Stimulated activated CD8-positive, alpha-beta memory T cell treated with anti-CD3 and anti-CD28 coated beads, Interleukin-4, amount 100 ng/mL, for 4 hours (primary cell): ENCODE data around the gene PRSS23.

Source experiments
- DNase-seq, 2 donors: peaks; one replicate each; pipeline ENCODE4 v3.0.0-alpha.2; 2020; ENCODE audit warnings: low read depth in 2 of 2, low spot score in 1 of 2

Gene PRSS23

GRCh38 chr11:86790867-86791849 lies 9.2 kb upstream of the PRSS23 start:
- DNase-seq, result no peak

DNA sequence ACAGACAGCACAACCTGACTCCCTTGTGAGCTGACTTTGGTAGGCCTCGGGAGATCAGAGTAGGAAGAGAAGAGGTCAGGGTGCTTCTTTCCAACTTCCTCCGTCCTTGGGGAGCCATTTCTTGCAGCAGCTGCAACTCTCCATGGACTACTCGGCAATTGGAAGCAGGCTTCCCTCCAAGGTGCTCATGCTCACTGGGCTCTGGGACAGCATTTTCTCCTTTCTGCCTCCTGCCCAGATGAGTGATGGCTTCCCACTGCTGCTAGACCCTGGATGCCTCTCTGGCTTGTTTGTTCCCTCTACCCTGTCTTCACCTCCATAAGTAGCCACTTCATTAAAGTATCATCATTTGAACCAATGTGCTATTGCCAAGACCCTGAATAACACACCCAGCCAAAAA lies 8.2 kb upstream of the PRSS23 start:
- DNase-seq, result no peak

- DNase-seq, result no peak
Observed at GRCh38 chr11:86793307-86793706, 7.0 kb upstream of the PRSS23 start.

DNA sequence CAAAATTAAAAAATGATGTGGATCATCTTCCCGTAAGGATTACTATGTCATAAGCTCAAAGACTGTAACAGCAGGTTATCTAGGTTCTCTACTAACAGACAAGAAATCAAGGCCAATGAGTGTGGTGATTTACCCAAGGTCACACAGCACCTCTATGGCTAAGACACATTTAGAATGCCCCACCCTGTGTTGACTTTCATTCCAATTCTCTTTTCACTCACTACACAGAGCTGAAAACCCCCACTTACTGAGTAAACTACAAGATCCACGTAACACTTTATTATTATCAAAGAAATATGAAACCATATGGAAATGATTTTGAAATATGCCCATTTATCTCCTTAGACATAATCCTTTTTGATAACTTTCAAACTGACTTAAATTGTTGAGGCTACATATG lies 4.8 kb upstream of the PRSS23 start:
- no peak for DNase-seq

DNA sequence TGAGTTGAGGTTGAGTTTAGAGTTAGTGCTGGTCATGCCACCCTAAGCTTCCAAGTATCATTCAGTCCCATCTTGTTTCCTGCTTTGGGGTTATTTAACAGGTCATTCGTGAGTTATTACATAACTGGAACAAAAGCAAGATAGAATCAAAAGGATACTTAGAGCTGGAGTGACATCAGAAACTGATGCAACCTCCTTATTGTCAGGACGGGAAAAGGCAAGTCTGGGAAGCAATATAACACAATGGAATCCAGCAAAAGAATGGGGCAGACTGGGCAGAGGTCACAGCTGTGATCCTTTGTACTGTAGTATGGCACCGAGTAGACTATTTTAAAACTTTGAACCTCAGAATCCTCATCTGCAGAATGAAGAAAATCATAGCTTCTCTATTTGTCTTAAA lies 4.4 kb upstream of the PRSS23 start:
- no peak for DNase-seq

GRCh38 chr11:86797133-86797532 lies 3.2 kb upstream of the PRSS23 start:
- DNase-seq, result no peak

GRCh38 chr11:86798988-86799387 lies 1.4 kb upstream of the PRSS23 start:
- no peak for DNase-seq

- no peak for DNase-seq
Observed at GRCh38 chr11:86799680-86800075, 664 bp upstream of the PRSS23 start.

- DNase-seq, result no peak
Observed at GRCh38 chr11:86800960-86801272, 574 bp downstream of the PRSS23 start.

DNA sequence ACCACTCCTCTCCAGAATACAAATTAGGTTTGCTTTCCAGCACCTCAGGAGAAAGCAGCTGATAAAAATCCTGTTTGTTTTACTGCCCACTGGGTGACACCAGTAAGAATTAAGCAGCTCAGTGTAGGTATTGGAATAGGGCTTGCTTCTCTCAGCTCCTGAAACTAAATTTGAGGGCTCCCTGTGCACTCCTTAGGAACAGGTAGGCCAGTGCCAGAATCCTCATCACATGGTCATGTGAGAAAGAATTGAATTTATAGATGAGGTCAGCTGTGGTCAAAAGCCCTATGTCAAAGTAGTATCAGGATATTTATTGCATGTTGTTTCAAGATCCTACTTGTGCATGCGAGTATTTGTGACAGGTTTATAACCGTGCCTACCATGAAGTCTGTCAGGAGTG lies 1.0 kb downstream of the PRSS23 start:
- no peak for DNase-seq

GRCh38 chr11:86802146-86802545 lies 1.8 kb downstream of the PRSS23 start:
- no peak for DNase-seq

DNA sequence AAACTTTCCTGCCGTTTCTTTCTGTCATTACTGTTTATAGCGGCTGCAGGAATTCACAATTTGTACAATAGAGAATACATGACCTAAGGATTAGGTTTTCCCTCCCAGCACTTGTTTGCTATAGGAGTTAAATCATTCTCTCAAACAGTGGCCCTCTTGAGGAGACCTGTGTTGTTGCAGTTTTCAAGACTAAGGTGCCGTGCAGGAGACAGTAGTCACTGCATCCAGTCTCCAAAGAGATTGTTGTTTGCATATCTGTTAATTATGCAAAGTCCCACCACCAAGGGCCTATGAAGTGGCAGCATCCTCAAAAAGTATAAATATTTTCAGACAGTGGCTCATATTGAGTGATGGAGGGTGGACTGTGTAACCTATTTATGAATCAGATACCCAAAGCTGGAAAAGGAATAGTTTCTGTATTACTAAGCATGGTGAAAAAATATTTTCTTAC lies 2.3 kb downstream of the PRSS23 start:
- no peak for DNase-seq

DNA sequence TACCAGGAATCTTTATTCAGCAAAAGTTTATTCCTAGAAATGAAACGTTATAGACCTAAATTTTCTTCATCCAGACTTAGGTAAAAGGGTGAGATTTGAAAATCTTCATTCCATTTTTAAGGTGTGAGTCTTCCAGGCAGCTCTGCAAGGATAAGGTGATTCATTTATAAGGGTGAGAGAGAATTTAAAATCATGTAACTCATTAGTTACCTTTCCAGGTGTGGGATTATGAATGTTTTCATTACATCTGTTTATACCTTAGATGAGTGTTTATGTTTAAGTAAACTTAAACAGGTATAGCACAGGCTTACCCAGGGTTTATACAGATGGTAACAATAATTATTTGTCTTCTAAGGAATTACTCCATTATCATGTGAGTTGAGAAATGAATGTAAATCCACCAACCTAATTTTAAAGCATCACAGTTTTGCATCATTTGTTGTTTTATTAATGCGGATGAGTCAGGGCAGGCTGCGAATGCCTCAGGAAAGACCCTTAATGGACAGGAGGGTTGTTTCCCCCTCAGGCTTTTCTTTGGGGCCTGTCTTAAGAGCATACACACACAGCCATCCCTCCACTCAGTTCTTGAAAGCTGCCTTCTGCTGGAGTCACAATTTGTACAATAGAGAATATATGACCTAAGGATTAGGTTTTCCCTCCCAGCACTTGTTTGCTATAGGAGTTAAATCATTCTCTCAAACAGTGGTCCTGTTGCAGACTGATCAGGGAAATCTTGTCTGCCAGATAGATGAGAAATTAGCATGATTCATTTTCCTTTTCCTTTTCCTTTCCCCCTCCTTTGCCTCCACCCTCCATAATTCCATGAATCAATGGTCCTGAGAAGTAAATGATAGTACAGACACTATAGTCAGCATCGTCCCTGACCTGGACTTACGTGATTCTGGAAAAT lies 3.0 kb downstream of the PRSS23 start:
- DNase-seq, result no peak

GRCh38 chr11:86804951-86805350 lies 4.6 kb downstream of the PRSS23 start:
- DNase-seq, result no peak

DNA sequence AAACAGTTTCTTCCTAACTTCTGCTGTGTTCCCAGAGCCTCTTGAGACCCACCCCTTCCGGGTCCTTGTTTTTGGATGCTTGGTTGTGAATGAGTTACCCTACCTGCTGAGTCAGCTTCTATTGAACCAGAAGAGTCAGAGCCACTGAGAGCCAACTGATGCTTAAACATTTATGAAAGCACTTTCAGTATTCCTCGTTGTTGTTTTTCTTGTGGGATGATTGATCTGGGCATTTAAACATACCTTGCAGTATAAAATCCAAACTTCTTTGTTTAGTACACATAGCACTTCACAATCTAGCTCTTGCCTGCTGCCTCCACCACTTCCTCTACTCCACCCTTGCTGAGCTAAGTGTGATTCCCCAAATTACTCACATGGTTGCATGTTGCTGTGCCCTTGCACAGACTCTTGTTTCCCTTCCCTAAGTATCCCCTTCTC lies 5.5 kb downstream of the PRSS23 start:
- peak in 1 of 2 donors; percentile 12 for DNase-seq

DNA sequence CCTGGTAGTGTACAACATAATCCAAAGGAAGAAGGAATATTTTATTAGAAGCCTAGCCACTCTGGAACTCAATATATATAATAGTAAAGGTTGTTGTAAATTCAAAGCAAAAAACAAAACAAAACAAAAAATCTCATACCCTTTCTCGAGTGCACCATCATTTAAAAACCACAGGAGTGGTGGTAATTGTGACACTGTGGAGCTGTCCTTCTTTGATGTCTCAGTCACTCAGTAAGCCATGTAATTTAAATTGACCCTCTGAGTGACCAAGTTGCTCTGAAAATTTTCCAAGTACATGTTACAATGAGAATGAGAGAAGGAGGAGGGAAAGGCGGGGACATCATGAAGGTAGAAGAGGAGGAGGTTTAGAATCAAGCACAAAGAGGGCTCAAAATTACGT lies 6.6 kb downstream of the PRSS23 start:
- no peak for DNase-seq

DNA sequence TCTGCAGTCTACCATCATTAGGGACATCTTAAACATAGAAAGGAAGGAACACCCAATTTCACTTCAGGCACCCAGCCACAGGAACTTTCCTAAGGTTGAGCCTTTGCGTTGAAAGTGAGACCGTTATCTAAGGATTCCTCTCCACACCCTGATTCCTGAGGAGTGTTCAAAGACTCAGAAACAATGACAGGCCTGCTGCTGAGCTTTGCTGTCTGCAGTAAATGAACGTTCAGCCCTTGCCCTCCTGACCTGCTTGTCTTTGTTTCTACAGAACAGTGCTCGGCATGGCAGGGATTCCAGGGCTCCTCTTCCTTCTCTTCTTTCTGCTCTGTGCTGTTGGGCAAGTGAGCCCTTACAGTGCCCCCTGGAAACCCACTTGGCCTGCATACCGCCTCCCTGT lies 7.0 kb downstream of the PRSS23 start:
- no peak for DNase-seq

DNA sequence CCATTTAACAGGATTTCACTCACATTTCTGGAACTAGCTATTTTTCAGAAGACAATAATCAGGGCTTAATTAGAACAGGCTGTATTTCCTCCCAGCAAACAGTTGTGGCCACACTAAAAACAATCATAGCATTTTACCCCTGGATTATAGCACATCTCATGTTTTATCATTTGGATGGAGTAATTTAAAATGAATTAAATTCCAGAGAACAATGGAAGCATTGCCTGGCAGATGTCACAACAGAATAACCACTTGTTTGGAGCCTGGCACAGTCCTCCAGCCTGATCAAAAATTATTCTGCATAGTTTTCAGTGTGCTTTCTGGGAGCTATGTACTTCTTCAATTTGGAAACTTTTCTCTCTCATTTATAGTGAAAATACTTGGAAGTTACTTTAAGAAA lies 9.2 kb downstream of the PRSS23 start:
- no peak for DNase-seq

DNA sequence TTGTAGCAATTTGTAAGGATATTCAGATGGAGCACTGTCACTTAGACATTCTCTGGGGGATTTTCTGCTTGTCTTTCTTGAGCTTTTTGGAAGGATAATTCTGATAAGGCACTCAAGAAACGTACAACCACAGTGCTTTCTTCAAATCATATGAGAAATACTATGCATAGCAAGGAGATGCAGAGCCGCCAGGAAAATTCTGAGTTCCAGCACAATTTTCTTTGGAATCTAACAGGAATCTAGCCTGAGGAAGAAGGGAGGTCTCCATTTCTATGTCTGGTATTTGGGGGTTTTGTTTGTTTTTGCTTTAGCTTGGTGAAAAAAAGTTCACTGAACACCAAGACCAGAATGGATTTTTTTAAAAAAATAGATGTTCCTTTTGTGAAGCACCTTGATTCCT lies 9.9 kb downstream of the PRSS23 start:
- no peak for DNase-seq

GRCh38 chr11:86811637-86812321 lies 11.4 kb downstream of the PRSS23 start:
- no peak for DNase-seq

GRCh38 chr11:86812322-86812670 lies 12.0 kb downstream of the PRSS23 start:
- no peak for DNase-seq

- DNase-seq, result no peak
Observed at GRCh38 chr11:86812981-86813380, 12.6 kb downstream of the PRSS23 start.
